Measurements from ENCODE around the gene TMEM238.
A peak's percentile ranks its signal among the peaks of the same experiment; 100 is the strongest.
"Not testable (repeated sequence)": the region's sequence is repeated elsewhere in the genome, so short reads cannot be mapped to it uniquely, and the experiment has no call there.

TMEM238 gene

GRCh38 chr19:55384131-55384919 lies at the start of gene TMEM238:
Gene TMEM238, minus strand, starts transcription at chr19:55384292. Its CDS starts 33 bp downstream, at chr19:55384259.
- DNase-seq: peak in 1 of 2 experiments; percentile 50

DNA sequence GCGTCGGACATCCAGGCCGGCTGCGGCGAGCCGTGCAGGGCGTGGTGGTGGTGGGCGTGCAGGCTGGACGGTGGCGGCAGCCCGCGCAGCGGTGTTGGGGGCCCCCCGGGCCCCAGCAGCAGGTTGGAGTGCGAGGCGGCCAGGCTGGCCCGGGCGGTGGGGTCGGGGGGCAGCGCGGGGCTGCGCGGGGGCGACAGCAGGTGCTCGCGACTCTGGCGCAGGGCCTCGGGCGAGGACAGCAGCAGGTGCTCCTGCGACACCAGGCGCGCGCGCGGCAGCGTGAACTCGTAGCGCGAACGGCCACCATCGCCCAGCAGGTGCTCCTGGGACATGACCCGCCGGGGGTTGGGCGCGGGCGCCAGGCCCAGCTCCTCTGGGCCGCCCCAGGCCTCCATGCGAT lies 49.2 kb upstream of the TMEM238 start:
- DNase-seq: no peak

- no peak for DNase-seq
Measured at GRCh38 chr19:55432241-55432959, 48.3 kb upstream of the TMEM238 start.

DNA sequence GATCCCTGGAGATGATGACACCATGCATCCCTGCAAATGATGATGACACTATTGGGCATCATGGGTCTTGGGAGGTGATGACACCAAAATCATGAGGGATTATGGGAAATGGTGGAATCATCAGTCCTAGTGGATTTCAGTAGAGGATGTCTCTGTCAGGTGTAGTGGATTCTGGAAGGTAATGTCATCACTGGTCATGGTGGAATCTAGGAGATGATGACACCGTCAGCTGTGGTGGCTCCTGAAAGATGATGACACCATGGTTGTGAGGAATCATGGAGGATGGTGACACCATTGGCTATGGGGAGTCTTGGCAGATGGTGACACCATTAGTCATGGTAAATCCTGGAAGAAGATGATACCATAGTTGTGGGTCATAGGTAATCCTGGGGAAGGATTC lies 47.1 kb upstream of the TMEM238 start:
- no peak for DNase-seq

DNA sequence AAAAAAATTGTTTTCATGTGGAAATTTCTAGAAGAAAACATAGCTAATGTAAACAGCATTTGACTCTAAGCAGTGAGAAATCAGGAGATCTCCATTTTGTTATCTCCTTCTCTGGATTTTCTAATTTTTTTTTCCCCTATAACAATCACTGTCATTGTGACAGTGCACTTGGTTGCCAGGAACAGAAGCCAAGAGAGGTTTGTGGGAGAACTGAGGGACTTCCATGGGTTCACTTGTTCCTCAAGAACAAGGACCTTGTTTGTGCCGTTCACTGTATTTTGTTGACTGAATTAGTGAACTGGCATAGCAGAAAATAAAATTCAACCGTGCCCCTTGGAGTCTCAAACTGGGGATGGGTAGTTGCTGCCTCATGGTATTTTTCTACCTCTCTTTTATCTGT lies 42.0 kb upstream of the TMEM238 start:
- DNase-seq: no peak

GRCh38 chr19:55424518-55424917 lies 40.4 kb upstream of the TMEM238 start:
- no peak for DNase-seq

DNA sequence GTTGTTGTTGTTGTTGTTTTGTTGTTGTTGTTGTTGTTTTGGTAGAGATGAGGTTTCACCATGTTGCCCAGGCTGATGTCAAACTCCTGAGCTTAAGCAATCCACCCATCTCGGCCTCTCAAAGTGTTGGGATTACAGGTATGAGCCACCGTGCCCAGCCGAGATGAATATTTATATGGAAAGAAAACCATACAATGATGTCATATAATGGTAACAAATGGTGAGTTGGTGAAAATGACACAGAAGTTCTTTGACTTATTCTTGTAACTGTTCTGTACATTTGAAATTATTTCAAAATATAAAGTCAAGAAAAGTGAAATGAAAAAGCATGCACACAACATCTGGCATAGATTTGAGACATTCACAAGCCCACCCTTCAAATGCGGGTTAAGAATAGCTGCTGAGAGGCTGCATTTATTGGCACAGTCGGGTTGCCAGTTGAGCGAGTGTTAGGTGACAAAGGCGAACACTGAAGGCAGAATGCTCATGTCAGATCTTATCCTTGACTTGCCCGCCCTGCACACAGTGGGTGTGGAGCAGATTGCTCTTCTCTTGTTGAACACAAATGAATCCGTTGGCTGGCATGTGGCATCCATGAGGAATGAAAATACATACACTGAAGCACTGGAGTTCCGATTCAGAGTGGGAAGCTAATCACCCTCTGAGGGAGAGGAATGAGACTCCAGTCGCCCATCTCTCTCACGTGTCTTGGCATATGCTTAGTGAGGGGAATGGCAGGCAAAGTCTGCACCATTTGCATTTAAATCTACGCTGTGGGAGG lies 39.3 kb upstream of the TMEM238 start:
- DNase-seq: no peak

DNA sequence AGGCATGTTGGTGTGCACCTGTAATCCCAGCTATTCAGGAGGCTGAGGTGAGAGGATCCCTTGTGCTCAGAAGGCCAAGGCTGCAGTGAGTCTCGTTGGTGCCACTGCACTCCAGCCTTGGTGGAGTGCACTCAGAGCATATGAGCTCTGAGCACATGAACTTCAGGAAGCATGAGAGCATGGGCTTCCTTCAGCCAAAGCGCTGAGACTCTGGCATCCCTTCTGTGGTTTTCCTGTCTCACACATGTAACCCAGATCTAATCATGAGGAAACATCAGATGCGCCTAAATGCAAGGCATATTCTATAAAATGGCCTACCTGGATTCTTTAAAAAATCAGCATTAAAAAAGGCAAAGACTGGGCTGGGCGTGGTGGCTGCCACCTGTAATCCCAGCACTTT lies 37.2 kb upstream of the TMEM238 start:
- DNase-seq: not testable (repeated sequence)

DNA sequence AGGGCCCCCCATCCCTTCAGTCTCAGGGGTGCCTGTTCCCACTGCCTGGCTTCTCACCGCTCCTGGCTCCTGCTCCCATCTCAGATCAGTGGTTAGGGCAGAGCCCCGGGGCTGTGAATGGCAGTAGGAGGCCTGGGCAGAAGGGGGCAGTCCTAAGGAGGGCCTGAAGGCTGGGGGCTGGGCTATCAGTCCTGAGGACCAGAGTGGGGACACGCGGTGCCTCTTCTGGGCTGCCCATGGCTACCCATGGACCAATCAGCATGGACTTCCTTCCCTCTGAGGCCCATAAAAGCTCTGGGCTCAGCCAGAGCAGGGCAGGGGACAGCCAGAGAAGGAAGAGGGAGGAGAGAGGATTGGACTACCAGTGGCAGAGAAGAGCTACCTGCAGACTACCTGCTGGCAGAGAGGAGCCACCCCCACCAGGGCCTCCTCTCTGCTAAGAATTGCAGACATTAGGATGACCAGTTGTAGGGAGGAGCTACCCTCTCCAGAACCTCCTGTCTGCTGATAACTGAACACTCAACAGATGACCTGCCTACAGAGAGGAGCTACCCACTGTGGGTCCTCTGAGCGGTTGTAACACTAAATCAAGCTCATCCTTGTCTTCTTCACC lies 35.6 kb upstream of the TMEM238 start:
- DNase-seq: no peak

DNA sequence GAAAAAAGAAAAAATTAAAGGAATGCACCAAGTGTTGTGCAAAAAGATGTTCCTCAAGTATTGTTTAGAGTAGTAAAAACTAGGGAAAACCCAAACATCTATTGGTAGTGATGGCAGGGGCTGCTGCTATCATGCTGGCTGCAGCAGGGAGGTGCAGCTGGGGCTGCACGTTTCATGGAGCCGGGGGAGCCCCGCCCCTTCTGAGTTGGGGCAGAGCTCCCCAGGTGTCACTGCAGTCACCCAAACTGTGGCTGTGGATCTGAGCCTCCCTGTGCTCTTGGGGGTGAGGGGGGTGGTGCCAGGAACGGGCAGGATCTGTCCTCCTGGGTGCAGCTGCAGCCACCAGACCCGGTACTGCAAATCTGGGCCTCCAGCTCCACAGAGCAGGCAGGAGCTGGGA lies 35.0 kb upstream of the TMEM238 start:
- no peak for DNase-seq

DNA sequence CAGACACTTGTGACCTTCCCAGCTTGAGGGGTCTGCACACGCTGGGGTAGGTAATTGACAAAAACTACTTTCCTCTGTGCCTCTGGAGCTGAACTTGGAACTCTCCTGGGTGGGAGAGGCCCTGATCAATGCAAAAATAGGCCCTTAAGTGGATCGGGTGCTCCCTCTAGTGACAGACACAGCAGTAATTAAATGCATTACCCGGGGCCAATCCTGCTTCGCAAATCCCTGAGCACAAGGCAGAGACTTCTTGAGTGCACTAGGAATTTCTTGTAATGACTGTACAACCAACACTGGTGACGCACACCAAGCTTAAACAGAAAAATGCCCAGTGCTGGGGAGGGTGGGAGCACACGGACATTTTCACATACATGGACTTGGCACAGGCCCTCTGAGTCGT lies 34.1 kb upstream of the TMEM238 start:
- DNase-seq: peak; percentile 55 to 81

GRCh38 chr19:55410168-55410567 lies 26.1 kb upstream of the TMEM238 start:
- no peak for DNase-seq

- not testable (repeated sequence) for DNase-seq
Measured at GRCh38 chr19:55409179-55409578, 25.1 kb upstream of the TMEM238 start.

DNA sequence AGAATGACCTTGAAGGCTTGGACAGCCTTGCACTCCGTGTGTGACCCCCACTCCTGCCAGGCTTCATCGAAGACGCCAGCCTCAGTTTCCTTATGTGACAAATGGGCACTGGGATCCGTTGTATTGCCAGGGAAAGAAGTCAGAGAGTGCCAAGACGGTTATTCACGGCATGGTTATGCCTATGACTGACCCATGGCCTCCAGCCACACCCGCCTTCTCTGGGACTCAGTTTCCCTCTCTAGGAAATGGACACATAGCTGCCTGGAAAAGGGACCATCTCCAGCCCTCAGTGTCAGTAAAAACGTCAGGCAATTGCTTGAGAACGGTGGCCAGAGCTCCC lies 24.4 kb upstream of the TMEM238 start:
- DNase-seq: no peak

- DNase-seq: peak; percentile 99
Measured at GRCh38 chr19:55407800-55408532, 23.9 kb upstream of the TMEM238 start.

DNA sequence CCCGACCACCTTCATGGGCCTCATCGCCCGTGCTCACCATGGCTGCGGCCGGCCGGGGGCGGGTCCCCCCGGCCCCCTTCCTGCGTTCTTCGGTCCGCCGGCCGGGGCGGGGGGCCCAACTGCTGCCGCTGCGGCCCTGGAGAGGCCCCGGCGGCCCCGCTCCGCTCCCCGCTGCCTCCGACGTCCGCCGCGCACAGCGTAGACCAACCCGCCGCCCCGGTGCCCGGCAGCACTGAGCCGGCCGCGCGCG lies 23.4 kb upstream of the TMEM238 start, which contains the start of gene UBE2S:
Gene UBE2S (minus strand): TSS at position 239 of the 250 bp plus-strand sequence. CDS start 199 bp downstream, at position 40.
- not testable (repeated sequence) for DNase-seq

- DNase-seq: no peak
Measured at GRCh38 chr19:55406826-55407549, 22.9 kb upstream of the TMEM238 start.

GRCh38 chr19:55406091-55406825 lies 22.2 kb upstream of the TMEM238 start:
- DNase-seq: no peak

DNA sequence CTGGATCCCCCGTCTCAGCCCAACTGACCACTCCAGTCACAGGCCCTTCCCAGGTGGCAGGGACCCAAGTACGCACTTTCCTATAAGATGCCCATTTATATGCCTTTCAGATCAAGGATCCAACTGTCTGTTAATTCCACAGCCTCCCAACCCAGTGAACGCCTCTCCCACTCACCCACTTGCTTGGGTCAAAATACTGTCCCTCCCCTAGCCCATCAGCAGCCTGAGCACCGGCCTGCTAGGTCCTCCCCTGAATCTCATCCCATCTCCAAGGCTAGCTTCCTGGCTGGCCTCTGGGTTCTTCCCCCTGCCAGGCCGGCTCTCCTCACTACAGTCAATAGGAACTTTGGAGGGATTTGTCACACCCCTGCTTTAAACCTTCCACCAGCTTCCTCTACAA lies 21.5 kb upstream of the TMEM238 start:
- no peak for DNase-seq

DNA sequence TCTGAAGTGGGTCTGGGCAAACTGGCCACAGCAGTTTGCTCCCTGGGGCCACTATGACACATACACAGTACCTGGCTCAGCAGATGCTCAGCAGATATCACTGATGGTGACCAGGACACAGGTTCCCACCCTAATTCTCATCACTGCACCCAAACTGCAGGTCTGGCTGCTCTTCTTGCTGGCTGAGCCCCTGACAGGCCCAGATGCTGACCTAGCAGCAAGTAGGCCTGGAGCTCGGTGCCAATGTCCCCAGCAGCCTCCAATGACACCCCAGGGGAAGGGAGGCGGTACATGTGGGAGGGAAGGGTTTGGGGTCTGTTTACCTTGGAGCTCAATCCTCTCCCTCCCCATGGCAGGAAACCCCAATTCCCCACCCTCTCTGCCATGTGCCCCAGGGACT lies 18.4 kb upstream of the TMEM238 start:
- DNase-seq: no peak

DNA sequence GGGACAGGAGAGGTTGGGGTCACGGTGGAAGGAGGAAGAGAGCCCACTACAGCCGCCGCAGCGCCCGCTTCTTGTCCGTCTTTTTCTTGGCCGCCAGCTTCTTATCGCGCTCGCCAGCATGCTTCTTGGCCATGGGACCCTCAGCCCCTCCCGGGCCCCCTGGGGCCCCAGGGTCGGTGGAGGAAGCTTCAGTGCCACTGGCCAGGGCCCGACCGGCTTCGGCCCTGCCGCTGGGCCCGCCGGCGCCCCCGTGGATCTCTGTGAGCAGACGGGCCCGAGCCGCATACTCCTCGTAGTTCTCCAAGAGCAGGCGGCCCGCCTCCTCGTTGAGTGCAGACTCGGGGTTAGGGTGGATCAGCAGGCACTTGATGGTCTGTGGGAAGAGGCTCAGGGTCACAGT lies 17.3 kb upstream of the TMEM238 start:
- DNase-seq: not testable (repeated sequence)

Data from NCI-H446 (cell line).